Left lung (tissue), 10 donors: ENCODE results near the gene PINLYP. TPM values are rescaled to one million over a fixed set of nuclear protein-coding genes. Genes with fewer than 3 reads are reported as not detected.

Experiments used
- ATAC-seq: fragments of 200-7000 bp; cut with Tn5 transposase; one replicate; pipeline ENCODE4 v1.9.1; 2020; ENCODE audit warnings: moderate library complexity
- DNase-seq, 4 donors: peaks; one replicate each; pipeline ENCODE4 v3.0.0-alpha.2; 2013 to 2020
- H3K27ac ChIP-seq, 2 donors: fragments of 200-600 bp; sonication (generic) in 1 of 2; one replicate each; pipeline versions ENCODE4 v1.5.0 to v1.8.0; 2020 to 2021
- H3K27me3 ChIP-seq, 2 donors: fragments of 200-600 bp; sonication (generic) in 1 of 2; one replicate each; pipeline versions ENCODE4 v1.5.0 to v1.8.0; 2020 to 2021
- H3K36me3 ChIP-seq, 2 donors: fragments of 200-600 bp; sonication (generic) in 1 of 2; one replicate each; pipeline versions ENCODE4 v1.5.0 to v1.8.0; 2020 to 2021
- H3K4me1 ChIP-seq, 2 donors: fragments of 200-600 bp; one replicate each; pipeline ENCODE4 v1.8.0; 2021
- H3K4me3 ChIP-seq, 2 donors: fragments of 200-600 bp; sonication (generic) in 1 of 2; one replicate each; pipeline versions ENCODE4 v1.5.0 to v1.8.0; 2020 to 2021; ENCODE audit warnings: mild to moderate bottlenecking in 1 of 2
- H3K9me3 ChIP-seq, 2 donors: fragments of 200-600 bp; sonication (generic) in 1 of 2; one replicate each; pipeline versions ENCODE4 v1.5.0 to v1.8.0; 2020 to 2021
- intact Hi-C, 2 donors: fragments of 100-400 bp; cut with DNase I; formaldehyde crosslinking; loops; one replicate each; pipeline versions ENCODE4 v1.11.2 to v1.14.2; 2022
- polyA plus RNA-seq, 6 donors: library from polyadenylated mRNA; unstranded; fragments of 120-200 nt; gene quantifications; one replicate each; pipeline ENCODE4 v1.2.1, GENCODE V29; 2013; ENCODE audit not compliant: insufficient read length in 6 of 6
- total RNA-seq, 2 donors: library from RNA; stranded (reverse); fragmentation: NEBNext Ultra II Directional; extraction: Animal tissue kit (Norgen Biotek cat#: 25700); gene quantifications; one replicate each; pipeline ENCODE4 v1.2.1, GENCODE V29; 2021
- TF ChIP-seq, protein P1 (sequence below), 2 donors: fragments of 200-600 bp; sonication (generic) in 1 of 2; IDR thresholded peaks; one replicate each; pipeline versions ENCODE4 v1.5.0 to v1.8.0; 2021; ENCODE audit warnings: antibody characterized with exemption in 2 of 2
- donor health status: DM: no; HTN: yes; CAD: no.
- donor health status: DM: no; HTN: no; CAD: no.

Gene PINLYP
- total and polyA plus RNA-seq, 8 donors, result 6.2 to 21.2 (median 17.0) TPM

DNA sequence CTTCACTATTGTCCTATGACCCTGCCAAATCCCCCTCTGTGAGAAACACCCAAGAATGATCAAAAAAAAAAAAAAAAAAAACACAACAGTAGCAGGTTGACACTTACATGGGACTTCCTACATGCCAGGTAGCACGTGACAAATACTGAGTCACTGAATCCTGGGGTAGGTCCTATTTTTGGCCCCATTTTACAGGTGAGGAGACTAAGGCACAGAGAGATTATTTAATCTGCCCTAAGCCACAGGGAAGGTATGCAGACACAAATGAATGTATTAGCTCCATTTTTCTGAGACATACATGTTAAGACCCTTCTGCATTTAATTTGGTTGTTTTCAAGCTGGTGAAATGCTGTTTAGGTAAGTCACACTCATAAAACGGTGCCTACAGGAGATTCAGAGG is 26.9 kb upstream of the PINLYP start:
- no peak for DNase-seq
- H3K9me3 ChIP-seq, result no peaks in the 10 kb centered on the region
- no peaks in the 10 kb centered on the region for H3K4me1 ChIP-seq
- no peak overlapping the region for H3K4me3 ChIP-seq
- intact Hi-C loops, result no loop called here
- TF ChIP-seq, protein P1, sequence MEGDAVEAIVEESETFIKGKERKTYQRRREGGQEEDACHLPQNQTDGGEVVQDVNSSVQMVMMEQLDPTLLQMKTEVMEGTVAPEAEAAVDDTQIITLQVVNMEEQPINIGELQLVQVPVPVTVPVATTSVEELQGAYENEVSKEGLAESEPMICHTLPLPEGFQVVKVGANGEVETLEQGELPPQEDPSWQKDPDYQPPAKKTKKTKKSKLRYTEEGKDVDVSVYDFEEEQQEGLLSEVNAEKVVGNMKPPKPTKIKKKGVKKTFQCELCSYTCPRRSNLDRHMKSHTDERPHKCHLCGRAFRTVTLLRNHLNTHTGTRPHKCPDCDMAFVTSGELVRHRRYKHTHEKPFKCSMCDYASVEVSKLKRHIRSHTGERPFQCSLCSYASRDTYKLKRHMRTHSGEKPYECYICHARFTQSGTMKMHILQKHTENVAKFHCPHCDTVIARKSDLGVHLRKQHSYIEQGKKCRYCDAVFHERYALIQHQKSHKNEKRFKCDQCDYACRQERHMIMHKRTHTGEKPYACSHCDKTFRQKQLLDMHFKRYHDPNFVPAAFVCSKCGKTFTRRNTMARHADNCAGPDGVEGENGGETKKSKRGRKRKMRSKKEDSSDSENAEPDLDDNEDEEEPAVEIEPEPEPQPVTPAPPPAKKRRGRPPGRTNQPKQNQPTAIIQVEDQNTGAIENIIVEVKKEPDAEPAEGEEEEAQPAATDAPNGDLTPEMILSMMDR (IDR thresholded peaks at IDR 0.05), result no peak
- no peak for ATAC-seq
- no peak overlapping the region for H3K27ac ChIP-seq
- H3K27me3 ChIP-seq, result no peaks in the 10 kb centered on the region
- H3K36me3 ChIP-seq, result peaks cover 0 to 75% of the 10 kb centered on the region in 2 donors

DNA sequence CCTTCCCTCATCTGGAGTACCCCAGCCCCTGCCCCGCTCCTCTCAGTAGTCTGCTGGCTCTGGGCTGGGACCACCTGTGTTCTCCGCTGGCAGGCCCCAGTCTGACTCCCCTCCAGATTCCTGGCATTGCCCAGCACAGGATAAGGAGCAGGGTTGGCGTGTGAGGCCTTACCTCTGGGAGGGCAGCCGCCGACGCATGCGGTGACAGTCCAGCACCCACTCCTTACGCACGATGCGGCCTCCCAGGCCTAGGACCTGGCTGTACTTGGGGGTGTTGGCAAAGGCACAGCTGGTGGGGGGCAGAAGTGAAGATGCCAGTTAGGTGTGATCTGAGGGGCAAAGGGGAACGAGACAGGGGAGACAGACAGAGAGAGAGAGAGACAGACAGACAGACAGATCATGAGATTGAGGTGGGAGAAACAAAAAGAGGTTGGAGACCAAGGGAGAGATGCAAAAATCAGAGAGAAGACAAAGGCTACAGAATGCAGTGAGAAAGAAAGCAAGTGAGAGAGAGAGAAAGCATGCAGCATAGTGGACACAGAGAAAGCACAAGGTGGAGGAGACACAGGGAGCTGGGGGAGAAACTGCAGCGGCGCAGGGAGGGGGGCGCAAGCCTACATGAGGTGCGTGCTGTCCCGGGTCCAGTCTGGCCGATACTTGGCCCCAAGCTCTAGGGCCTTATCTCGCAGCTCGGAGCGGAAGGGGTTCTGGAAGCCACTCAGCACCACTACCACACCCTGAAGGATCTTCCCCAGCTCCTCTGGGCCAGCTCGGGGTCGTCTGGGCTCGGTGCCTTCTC is 24.0 kb upstream of the PINLYP start:
- DNase-seq (no peak), ATAC-seq (no peak)
- H3K9me3 ChIP-seq, result no peaks in the 10 kb centered on the region
- H3K27me3 ChIP-seq, result no peaks in the 10 kb centered on the region
- no peak overlapping the region for H3K27ac ChIP-seq
- intact Hi-C loops, result loop anchor here in 1 of 2 donors (10.0 kb wide), 1 partner anchor 93 kb away; no protein-coding TSS in a partner anchor
- H3K4me3 ChIP-seq, result no peak overlapping the region
- H3K36me3 ChIP-seq, result peaks cover 0 to 67% of the 10 kb centered on the region in 2 donors
- H3K4me1 ChIP-seq, result no peaks in the 10 kb centered on the region
- TF ChIP-seq, protein P1 (IDR thresholded peaks at IDR 0.05), result no peak

DNA sequence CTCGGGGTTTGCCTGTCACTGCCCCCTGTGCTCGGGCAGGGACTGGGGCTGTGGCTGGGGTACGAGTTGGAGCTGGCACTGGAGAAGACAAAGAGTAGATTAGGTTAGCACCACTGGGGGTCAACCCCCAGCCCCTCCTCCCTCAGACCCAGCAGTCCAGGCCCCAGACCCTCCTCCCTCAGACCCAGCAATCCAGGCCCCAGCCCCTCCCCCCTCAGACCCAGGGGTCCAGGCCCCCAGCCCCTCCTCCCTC is 23.5 kb upstream of the PINLYP start:
- intact Hi-C loops, result loop anchor here in 1 of 2 donors (10.0 kb wide), 1 partner anchor 93 kb away; no protein-coding TSS in a partner anchor
- TF ChIP-seq, protein P1 (IDR thresholded peaks at IDR 0.05), result no peak
- ATAC-seq (no peak), DNase-seq (no peak)
- Histone ChIP-seq H3K4me3 (no peak overlapping the region), H3K27me3 (no peaks in the 10 kb centered on the region), H3K27ac (no peak overlapping the region), H3K36me3 (peaks cover 0 to 63% of the 10 kb centered on the region in 2 donors), H3K4me1 (no peaks in the 10 kb centered on the region), H3K9me3 (no peaks in the 10 kb centered on the region)

DNA sequence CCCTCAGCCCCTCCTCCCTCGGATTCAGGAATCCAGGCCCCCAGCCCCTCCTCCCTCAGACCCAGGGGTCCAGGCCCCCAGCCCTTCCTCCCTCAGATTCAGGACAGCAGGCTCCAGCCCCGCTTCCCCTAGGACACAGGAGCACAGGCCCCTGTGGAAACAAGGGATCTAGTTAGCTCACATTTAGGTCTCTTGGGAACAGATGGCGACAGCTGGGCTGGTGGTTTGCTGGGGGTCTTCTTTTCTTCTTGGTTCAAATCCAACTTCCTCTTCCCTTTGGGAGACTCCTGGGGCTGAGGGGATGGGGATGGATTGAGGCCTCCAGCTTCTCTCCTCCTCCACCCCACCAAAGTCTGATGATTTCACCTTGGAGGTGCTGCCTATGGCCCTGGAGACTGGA is 23.0 kb upstream of the PINLYP start:
- TF ChIP-seq, protein P1 (IDR thresholded peaks at IDR 0.05), result no peak
- no peaks in the 10 kb centered on the region for H3K9me3 ChIP-seq
- H3K27me3 ChIP-seq, result no peaks in the 10 kb centered on the region
- H3K27ac ChIP-seq, result no peak overlapping the region
- peaks cover 0 to 63% of the 10 kb centered on the region in 2 donors for H3K36me3 ChIP-seq
- no peaks in the 10 kb centered on the region for H3K4me1 ChIP-seq
- intact Hi-C loops, result loop anchor here in 1 of 2 donors (10.0 kb wide), 1 partner anchor 92 kb away; no protein-coding TSS in a partner anchor
- no peak for ATAC-seq
- no peak overlapping the region for H3K4me3 ChIP-seq
- DNase-seq, result no peak

DNA sequence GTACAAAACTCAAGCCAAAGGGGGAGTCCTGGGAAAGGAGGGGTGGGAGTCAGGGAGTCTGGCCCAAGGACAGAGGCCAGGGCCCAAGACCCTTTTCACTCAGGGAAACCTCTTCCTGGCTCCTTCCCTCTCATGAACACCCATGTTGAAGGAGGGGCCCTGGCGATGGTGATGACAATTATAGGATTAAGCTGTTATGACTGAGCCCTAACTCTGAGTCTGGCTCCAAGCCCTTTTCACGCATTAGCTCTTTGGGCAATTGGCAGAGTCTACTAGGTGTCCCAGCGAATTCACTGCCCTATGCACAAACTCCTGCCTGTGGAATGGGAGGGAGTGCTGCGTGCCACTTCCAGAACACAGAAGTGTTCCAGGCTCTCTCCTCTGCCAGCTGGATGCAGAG is 21.9 kb upstream of the PINLYP start:
- Histone ChIP-seq H3K27ac (no peak overlapping the region), H3K9me3 (no peaks in the 10 kb centered on the region), H3K4me3 (no peak overlapping the region), H3K27me3 (no peaks in the 10 kb centered on the region), H3K4me1 (no peaks in the 10 kb centered on the region), H3K36me3 (peaks cover 0 to 66% of the 10 kb centered on the region in 2 donors)
- no peak for ATAC-seq
- TF ChIP-seq, protein P1 (IDR thresholded peaks at IDR 0.05), result no peak
- intact Hi-C loops, result loop anchor here in 1 of 2 donors (10.0 kb wide), 1 partner anchor 91 kb away; no protein-coding TSS in a partner anchor
- DNase-seq, result no peak
